HCEC 1CT (cell line): ENCODE measurements around the gene LRCOL1.

Source experiments
- DNase-seq: peaks from one replicate; pipeline ENCODE4 v3.0.0-alpha.2; 2017

LRCOL1 gene

GRCh38 chr12:132562489-132563021 lies 47.8 kb downstream of the LRCOL1 start:
- DNase-seq, result no peak

- DNase-seq, result no peak
Measured at GRCh38 chr12:132561427-132562156, 48.8 kb downstream of the LRCOL1 start.

GRCh38 chr12:132560614-132561426 lies 49.6 kb downstream of the LRCOL1 start:
- DNase-seq, result peak; percentile 34

GRCh38 chr12:132560364-132560613 lies 50.1 kb downstream of the LRCOL1 start:
- no peak for DNase-seq

- DNase-seq, result peak; percentile 33
Measured at GRCh38 chr12:132559652-132560363, 50.6 kb downstream of the LRCOL1 start.

GRCh38 chr12:132558861-132559623 lies 51.3 kb downstream of the LRCOL1 start:
- DNase-seq, result no peak

- DNase-seq, result no peak
Measured at GRCh38 chr12:132558042-132558856, 52.1 kb downstream of the LRCOL1 start.

GRCh38 chr12:132557291-132558015 lies 52.9 kb downstream of the LRCOL1 start:
- DNase-seq, result no peak

- DNase-seq, result no peak
Measured at GRCh38 chr12:132556801-132557200, 53.6 kb downstream of the LRCOL1 start.

- no peak for DNase-seq
Measured at GRCh38 chr12:132556216-132556615, 54.2 kb downstream of the LRCOL1 start.

GRCh38 chr12:132555686-132556085 lies 54.7 kb downstream of the LRCOL1 start:
- no peak for DNase-seq

GRCh38 chr12:132554845-132555630 lies 55.3 kb downstream of the LRCOL1 start:
- no peak for DNase-seq
